ENCODE data around the gene TAPT1.

DNA sequence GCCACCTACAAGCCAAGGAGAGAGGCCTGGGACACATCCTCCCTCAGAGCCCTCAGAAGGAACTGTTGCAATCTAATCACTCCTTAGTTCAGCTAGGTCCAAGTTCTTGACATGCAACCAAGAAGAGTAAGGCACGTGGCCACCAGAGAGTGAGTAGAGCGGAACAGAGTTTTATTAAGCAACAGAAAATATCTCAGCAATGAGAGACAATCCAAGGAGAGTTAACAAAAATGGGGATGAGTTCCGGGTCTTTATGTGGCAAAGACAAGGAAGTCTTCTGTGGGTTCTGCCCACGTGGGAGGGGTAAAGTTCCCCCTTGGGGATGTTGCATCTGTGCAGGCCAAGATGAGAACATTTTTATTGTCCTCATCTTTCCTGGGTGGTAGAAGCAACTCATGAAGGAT is 104.0 kb downstream of the TAPT1 start:
- no peak for TF ChIP-seq SIX5 (IDR thresholded peaks at IDR 0.05; ENCODE audit: borderline replicate concordance in 1 of 2, insufficient read depth in 1 of 2, low read depth in 1 of 2, low read length in 2 of 2)
- TF ChIP-seq TFE3 (CRISPR knock-in tag; IDR thresholded peaks at IDR 0.05), result no peak
- no peak for TF ChIP-seq FOXA1 (IDR thresholded peaks at IDR 0.05; ENCODE audit: borderline replicate concordance)

All from K562 (cell line).